ENCODE data around the gene ARHGAP44.

ARHGAP44 gene

DNA sequence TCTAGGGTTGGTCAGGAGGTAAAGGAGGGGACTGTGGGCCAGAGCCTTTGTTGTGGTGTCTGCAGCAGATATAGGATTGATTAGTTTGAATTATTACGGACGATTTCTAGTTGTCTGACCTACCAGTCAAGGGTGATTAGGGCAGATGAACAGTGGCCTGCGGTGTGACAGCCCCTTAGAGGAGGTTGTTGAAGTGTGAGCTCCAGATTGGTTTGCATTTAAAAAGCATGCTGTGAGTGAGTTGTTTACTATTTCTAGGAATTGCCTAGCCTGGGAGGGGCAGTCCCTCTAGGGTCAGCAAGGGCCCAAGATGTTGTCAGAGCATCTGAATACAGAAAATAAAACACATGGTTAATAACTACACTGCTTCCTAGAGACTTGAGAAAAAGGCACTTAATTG, 108.8 kb downstream of the ARHGAP44 start:
- Mint-ChIP-seq H3K27ac (no peak overlapping the region), H3K27me3 (peaks cover 5% of the 10 kb centered on the region), H3K9me3 (peaks cover 6% of the 10 kb centered on the region), H3K4me3 (no peak overlapping the region), H3K4me1 (no peaks in the 10 kb centered on the region), H3K36me3 (peaks cover 16% of the 10 kb centered on the region)
- ATAC-seq (ENCODE audit: low read depth) (no peak), DNase-seq (ENCODE audit: low spot score in 2 of 2) (no peak)

DNA sequence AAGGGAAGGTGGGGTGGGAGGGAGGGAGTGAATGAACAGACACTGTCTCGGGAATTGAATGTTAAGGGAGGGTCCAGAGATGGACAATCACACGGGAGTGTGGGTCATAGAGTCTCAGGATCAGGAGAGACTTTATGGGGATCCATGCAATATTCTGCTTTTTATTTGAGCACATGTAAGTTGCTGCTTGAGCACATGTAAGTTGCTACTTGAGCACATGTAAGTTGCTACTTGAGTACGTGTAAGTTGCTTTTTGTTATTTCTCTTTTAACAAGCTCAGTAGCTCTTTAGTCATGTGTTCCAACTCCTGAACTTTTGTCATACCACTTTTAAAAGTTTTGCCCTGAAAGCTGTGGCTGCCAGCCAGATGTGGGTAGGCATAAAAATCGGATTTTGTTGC, 110.3 kb downstream of the ARHGAP44 start:
- H3K27ac Mint-ChIP-seq = no peak overlapping the region
- peaks cover 5% of the 10 kb centered on the region for H3K27me3 Mint-ChIP-seq
- ATAC-seq (ENCODE audit: low read depth) = no peak

DNA sequence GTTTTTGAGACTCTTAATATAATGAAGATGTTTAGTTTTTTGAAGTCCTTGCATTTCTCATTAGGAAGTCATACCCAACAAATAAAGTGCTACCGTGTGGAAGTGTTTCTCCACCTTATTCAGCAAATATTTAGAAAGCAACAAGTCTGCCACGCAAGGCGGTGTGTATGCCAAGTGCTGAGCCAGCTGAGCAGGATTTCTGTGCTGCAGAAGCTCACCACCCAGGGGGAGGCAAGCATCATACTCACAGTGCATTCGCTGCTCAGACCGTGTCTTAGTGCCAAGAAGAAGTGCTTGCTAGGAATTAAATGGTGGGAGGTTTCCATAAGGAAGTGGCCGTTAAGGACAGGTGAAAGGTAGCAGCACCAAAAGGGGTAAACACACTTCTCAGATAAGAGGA, 111.2 kb downstream of the ARHGAP44 start:
- DNase-seq (ENCODE audit: low spot score in 2 of 2) = no peak
- Mint-ChIP-seq H3K27ac (no peak overlapping the region), H3K4me3 (no peak overlapping the region), H3K27me3 (peaks cover 5% of the 10 kb centered on the region), H3K4me1 (no peaks in the 10 kb centered on the region), H3K9me3 (peaks cover 2% of the 10 kb centered on the region), H3K36me3 (peaks cover 19% of the 10 kb centered on the region)
- no peak for ATAC-seq (ENCODE audit: low read depth)

More for the DNA sequence above, 110.3 kb downstream of the ARHGAP44 start:
- H3K4me3 Mint-ChIP-seq = no peak overlapping the region
- H3K9me3 Mint-ChIP-seq = peaks cover 4% of the 10 kb centered on the region
- no peaks in the 10 kb centered on the region for H3K4me1 Mint-ChIP-seq
- peaks cover 19% of the 10 kb centered on the region for H3K36me3 Mint-ChIP-seq
- no peak for DNase-seq (ENCODE audit: low spot score in 2 of 2)

DNA sequence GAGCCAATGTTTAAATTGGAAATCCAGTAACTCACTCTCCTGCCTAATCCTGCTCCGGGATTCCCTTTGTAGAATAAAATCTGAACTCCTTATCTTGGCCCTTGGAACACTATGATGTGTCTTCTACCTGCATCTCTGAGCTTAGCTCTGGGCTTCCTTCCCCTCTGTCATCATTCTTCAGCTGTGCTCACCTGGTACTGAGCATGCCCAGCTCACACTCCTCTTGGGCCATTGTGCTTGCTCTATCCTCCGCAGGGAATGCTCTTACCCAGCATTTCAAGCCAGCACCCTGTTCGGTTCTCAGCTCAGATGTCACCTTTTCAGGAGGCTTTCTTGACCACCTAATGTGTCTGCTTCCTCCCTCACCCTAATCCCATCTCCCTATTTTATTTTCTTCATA, 112.7 kb downstream of the ARHGAP44 start:
- H3K4me1 Mint-ChIP-seq = no peaks in the 10 kb centered on the region
- peaks cover 2% of the 10 kb centered on the region for H3K9me3 Mint-ChIP-seq
- H3K27ac Mint-ChIP-seq = no peak overlapping the region
- H3K27me3 Mint-ChIP-seq = peaks cover 5% of the 10 kb centered on the region
- ATAC-seq (ENCODE audit: low read depth) = no peak
- H3K36me3 Mint-ChIP-seq = peaks cover 16% of the 10 kb centered on the region
- no peak for DNase-seq (ENCODE audit: low spot score in 2 of 2)
- no peak overlapping the region for H3K4me3 Mint-ChIP-seq

DNA sequence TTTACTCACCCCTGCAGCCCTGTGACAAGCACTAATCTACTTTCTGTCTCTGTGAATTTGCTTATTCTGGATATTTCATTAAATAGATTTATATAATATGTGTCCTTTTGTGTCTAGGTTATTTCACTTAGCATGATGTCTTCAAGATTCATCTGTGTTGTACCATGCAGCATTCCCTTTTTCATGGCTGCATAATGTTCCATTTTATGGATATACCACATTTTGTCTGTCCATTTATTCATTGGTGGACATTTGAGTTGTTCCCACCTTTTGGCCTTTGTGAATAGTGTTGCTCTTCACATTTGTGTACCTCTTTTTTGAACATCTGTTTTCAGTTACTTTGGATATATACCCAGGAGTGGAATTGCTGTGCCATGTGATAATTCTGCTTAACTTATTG, 118.2 kb downstream of the ARHGAP44 start:
- DNase-seq (ENCODE audit: low spot score in 2 of 2) = no peak
- peaks cover 2% of the 10 kb centered on the region for H3K9me3 Mint-ChIP-seq
- no peak for ATAC-seq (ENCODE audit: low read depth)
- H3K36me3 Mint-ChIP-seq = peaks cover 6% of the 10 kb centered on the region
- no peak overlapping the region for H3K27ac Mint-ChIP-seq
- peaks cover 3% of the 10 kb centered on the region for H3K4me1 Mint-ChIP-seq
- no peak overlapping the region for H3K4me3 Mint-ChIP-seq
- peaks cover 2% of the 10 kb centered on the region for H3K27me3 Mint-ChIP-seq

DNA sequence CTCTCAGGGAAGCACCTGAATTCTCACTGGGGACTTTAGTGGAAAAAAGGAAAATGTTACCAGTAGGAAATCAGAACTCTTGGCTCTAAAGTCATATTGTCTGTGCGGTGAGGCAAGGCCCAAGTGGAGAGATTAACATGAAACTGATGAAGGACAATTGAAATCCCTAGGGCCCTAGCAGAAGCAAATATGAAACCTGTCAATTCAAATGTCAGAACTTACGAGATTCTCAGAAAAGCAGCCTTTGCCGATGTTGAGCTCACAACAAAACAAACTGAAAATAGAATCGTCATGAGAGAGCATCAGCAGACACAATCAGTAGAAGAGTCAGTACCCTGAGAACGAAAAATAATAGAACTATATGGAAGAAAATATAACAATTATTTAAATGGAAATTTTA, 119.7 kb downstream of the ARHGAP44 start:
- H3K4me1 Mint-ChIP-seq = peaks cover 3% of the 10 kb centered on the region
- peaks cover 2% of the 10 kb centered on the region for H3K9me3 Mint-ChIP-seq
- no peak overlapping the region for H3K4me3 Mint-ChIP-seq
- peaks cover 2% of the 10 kb centered on the region for H3K27me3 Mint-ChIP-seq
- DNase-seq (ENCODE audit: low spot score in 2 of 2) (no peak), ATAC-seq (ENCODE audit: low read depth) (no peak)
- no peak overlapping the region for H3K27ac Mint-ChIP-seq
- peaks cover 6% of the 10 kb centered on the region for H3K36me3 Mint-ChIP-seq

DNA sequence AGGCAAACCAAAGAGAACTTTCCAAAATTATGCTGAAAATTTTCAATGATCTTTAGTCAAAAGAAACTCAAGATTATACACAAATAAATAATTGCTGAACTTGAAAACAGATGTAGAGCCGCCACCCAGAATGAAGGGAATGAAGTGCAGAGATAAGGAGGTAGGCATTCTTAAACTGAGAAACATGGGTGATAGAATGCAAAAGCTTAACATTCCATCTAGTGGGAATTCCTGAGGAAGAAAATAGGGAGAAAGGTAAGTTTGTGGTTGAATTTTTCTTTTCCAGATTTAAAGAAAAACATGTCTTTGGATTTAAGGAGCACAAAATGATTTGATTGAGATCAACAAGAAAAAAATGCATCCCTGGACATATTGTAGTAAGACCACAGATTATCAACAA, 120.2 kb downstream of the ARHGAP44 start:
- H3K4me1 Mint-ChIP-seq = peaks cover 3% of the 10 kb centered on the region
- DNase-seq (ENCODE audit: low spot score in 2 of 2) = no peak
- H3K36me3 Mint-ChIP-seq = peaks cover 3% of the 10 kb centered on the region
- ATAC-seq (ENCODE audit: low read depth) = no peak
- H3K27ac Mint-ChIP-seq = no peak overlapping the region
- H3K9me3 Mint-ChIP-seq = peaks cover 2% of the 10 kb centered on the region
- no peak overlapping the region for H3K4me3 Mint-ChIP-seq
- no peaks in the 10 kb centered on the region for H3K27me3 Mint-ChIP-seq

DNA sequence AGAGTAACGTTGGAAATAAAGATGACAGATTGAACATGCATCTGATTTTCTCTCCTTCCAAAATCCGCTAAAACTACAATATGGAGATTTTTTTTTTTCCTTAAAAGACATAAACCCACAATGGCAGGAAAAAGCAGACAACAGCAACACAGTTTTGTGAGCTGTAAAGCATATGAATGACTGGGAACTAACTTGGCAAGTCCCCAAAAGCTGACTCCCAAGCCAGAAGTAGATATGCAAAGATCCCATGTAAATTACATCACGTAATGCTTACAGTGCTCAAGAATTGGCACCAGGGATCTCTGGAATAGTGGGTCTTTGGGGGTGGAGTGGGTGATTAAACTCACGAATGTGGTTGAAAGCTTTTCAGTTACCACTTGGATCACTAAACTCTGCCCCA, 121.9 kb downstream of the ARHGAP44 start:
- ATAC-seq (ENCODE audit: low read depth) = no peak
- Mint-ChIP-seq H3K27ac (no peak overlapping the region), H3K4me1 (peaks cover 3% of the 10 kb centered on the region), H3K36me3 (peaks cover 5% of the 10 kb centered on the region), H3K4me3 (no peak overlapping the region), H3K9me3 (peaks cover 2% of the 10 kb centered on the region), H3K27me3 (no peaks in the 10 kb centered on the region)
- DNase-seq (ENCODE audit: low spot score in 2 of 2) = no peak

DNA sequence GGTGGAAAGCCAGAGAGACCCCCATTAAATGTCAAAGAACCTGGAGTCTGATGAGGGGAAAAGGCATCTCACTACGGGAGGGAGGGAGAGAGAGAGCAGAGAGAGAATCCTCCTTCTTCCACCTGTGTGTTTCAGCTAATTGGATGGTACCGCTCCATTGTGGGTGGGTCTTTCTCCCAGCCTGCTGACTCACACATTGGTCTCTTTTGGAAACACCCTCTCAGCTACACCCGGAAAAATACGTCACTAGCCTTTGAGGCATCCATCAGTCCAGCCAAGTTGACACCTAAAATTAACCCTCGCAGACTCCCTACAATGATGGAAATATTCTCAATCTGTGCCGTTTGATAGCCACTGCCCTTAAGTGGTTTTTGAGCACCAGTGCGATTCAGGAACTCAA, 128.1 kb downstream of the ARHGAP44 start:
- H3K9me3 Mint-ChIP-seq = no peaks in the 10 kb centered on the region
- no peak overlapping the region for H3K27ac Mint-ChIP-seq
- DNase-seq (ENCODE audit: low spot score in 2 of 2) (no peak), ATAC-seq (ENCODE audit: low read depth) (no peak)
- H3K4me1 Mint-ChIP-seq = no peaks in the 10 kb centered on the region
- no peaks in the 10 kb centered on the region for H3K27me3 Mint-ChIP-seq
- H3K36me3 Mint-ChIP-seq = peaks cover 2% of the 10 kb centered on the region
- no peak overlapping the region for H3K4me3 Mint-ChIP-seq

DNA sequence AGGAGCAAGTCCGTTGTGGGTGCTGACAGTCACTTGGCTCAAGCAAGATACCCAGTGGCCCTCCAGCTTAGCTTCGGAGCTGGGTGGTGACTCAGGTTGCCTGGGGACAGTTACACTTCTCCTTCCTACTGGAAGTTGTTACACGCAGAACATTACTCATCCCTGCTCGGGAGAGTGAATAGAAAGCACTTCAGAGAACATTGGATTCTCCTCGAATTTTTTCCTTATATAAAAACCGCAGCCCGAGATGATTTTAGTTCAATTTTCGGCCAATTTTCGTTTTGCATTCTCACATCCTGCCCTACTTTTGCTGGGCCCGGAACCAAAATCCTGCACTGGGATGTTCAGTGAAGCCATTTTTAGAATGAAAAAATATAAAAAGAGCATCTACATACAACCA, 128.8 kb downstream of the ARHGAP44 start:
- ATAC-seq (ENCODE audit: low read depth) = no peak
- H3K9me3 Mint-ChIP-seq = no peaks in the 10 kb centered on the region
- H3K4me3 Mint-ChIP-seq = no peak overlapping the region

DNA sequence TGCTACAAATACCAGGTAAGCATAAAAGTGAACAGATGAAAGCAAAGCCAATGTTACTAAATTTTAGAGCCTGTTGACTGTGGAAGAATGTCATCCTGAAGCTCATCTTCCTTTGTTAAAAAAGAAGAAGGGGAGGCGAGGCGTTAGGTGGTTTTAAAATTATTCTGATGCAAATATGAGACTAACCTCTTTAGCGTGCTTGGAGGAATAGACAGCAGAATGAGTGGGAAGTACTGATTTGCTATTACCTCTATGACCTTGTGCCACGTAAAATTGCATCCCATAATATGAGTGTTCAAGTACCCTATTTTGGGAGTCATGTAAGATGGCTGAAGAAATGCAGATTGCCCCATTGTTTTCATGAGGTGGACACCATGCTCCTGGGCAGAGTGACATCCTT, 132.8 kb downstream of the ARHGAP44 start:
- no peaks in the 10 kb centered on the region for H3K27me3 Mint-ChIP-seq
- no peaks in the 10 kb centered on the region for H3K36me3 Mint-ChIP-seq
- no peak overlapping the region for H3K4me3 Mint-ChIP-seq
- no peaks in the 10 kb centered on the region for H3K9me3 Mint-ChIP-seq
- DNase-seq (ENCODE audit: low spot score in 2 of 2) (no peak), ATAC-seq (ENCODE audit: low read depth) (no peak)
- H3K4me1 Mint-ChIP-seq = no peaks in the 10 kb centered on the region
- no peak overlapping the region for H3K27ac Mint-ChIP-seq

More for the DNA sequence above, 128.8 kb downstream of the ARHGAP44 start:
- Mint-ChIP-seq H3K36me3 (peaks cover 2% of the 10 kb centered on the region), H3K4me1 (no peaks in the 10 kb centered on the region), H3K27me3 (no peaks in the 10 kb centered on the region), H3K27ac (no peak overlapping the region)
- DNase-seq (ENCODE audit: low spot score in 2 of 2) = no peak

DNA sequence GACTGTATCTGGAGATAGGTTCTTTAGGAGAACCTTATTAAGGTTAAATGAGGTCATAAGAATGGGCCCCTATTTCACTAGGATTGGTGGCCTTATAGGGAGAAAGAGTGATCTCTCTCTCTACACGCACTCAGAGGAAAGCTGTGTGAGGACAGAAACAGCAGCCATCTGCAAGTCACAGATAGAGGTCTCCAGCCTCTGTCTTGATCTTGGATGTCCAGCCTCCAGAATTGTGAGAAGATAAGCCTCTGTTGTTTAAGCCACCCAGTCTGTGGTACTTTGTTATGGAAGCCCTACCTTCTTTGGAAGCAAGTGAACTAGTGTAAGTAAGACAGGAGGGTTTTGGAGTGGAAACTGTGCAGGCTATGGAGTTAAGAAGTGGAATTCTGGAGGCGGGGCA, 135.3 kb downstream of the ARHGAP44 start:
- Mint-ChIP-seq H3K4me1 (no peaks in the 10 kb centered on the region), H3K27ac (no peak overlapping the region), H3K4me3 (no peak overlapping the region), H3K27me3 (no peaks in the 10 kb centered on the region), H3K9me3 (no peaks in the 10 kb centered on the region), H3K36me3 (no peaks in the 10 kb centered on the region)
- ATAC-seq (ENCODE audit: low read depth) (no peak), DNase-seq (ENCODE audit: low spot score in 2 of 2) (no peak)

DNA sequence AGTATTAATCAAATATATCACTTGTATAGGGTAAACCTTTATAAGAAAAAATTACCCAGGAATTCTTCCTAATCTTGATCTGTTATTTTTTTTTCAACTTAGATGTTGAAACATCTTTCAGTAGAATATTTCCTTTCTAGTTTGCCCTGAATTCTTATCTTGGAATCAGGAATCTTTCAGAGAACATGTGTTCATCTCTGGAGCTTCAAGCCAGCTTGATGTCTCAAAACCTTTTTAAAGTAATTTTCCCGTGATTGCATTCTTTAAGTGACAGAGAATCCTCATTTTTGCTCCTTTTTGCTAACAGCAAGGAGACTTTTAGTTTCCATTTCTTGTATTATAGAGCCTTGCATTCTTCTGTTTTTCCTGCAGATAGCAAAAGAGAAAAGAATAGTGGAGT, 137.7 kb downstream of the ARHGAP44 start:
- Mint-ChIP-seq H3K9me3 (no peaks in the 10 kb centered on the region), H3K36me3 (no peaks in the 10 kb centered on the region), H3K27ac (no peak overlapping the region), H3K27me3 (no peaks in the 10 kb centered on the region), H3K4me3 (no peak overlapping the region), H3K4me1 (no peaks in the 10 kb centered on the region)
- DNase-seq (ENCODE audit: low spot score in 2 of 2) (no peak), ATAC-seq (ENCODE audit: low read depth) (no peak)

DNA sequence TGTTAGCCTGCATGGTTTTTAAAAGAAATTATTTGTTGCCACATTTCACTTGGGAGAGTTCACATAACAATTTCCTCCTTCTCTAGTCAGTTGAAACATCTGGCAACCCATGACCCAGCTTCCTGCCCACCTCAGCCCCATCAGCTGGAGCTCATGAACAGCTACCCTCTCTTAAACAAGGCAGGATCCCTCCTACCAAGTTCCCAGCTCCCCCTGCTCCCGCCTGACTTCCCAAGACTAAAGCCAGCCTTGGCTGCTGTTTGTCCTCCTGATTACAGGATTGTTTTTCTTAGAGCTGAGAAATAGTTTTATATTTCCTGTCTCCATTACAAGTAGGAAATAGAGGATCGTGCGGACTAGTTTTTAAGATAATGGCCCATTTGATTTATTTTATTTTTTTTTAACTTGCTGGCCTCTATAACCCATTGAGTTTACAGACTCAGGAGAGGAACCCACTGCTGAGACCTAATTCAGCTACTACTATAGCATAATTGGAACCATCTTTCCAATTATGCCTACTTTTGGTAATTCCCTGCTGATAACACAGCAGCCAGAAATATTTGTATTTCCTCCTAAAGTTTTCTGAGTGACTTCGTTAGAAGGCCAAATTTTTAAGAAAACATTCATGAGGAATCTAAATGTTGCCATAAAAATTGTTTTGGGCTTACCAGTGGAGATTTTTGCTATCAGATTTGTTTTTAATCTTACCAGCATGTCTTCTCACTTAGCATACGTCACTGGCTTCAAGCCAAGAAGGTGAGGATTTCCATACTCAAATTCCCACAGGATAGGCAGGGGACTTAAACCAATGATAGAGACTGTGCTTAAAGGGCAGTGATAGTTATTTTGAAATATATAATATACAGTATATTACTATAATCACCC, 138.5 kb downstream of the ARHGAP44 start:
- Mint-ChIP-seq H3K27ac (no peak overlapping the region), H3K27me3 (no peaks in the 10 kb centered on the region), H3K36me3 (no peaks in the 10 kb centered on the region), H3K4me3 (no peak overlapping the region), H3K4me1 (no peaks in the 10 kb centered on the region), H3K9me3 (no peaks in the 10 kb centered on the region)
- ATAC-seq (ENCODE audit: low read depth) = no peak
- DNase-seq (ENCODE audit: low spot score in 2 of 2) = no peak

DNA sequence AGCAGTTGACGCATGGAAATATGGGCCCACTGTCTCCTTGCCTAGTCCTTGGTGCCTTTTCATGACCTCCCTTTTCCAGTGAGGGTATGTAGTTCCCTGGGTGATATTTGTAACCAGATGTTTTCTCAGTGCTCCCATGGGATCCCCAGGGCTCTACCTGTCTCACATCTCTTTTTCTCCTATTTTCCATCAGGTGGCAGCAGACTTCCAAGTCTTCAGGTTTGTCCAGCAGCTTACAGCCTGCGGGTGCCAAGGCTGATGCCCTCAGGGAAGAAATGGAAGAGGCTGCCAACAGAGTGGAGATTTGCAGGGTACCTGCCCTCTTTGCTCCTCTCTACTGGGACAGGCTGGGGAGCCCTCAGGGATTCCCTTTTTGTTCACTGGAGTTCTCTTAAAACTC, 139.4 kb downstream of the ARHGAP44 start:
- Mint-ChIP-seq H3K9me3 (no peaks in the 10 kb centered on the region), H3K4me3 (no peak overlapping the region), H3K36me3 (no peaks in the 10 kb centered on the region), H3K4me1 (no peaks in the 10 kb centered on the region), H3K27me3 (no peaks in the 10 kb centered on the region), H3K27ac (no peak overlapping the region)
- ATAC-seq (ENCODE audit: low read depth) (no peak), DNase-seq (ENCODE audit: low spot score in 2 of 2) (no peak)

Data from memory B cell (primary cell).